Bone marrow (tissue), 2 donors: ENCODE data around the gene SLC2A3.
"Not testable (repeated sequence)": the region's sequence is repeated elsewhere in the genome, so short reads cannot be mapped to it uniquely, and the experiment has no call there.

ENCODE experiments used
- DNase-seq, 2 donors: peaks; one replicate each; lab custom pipeline; 2025; lab: John Stamatoyannopoulos, UW

Gene SLC2A3

GRCh38 chr12:7935590-7936581 lies at the start of gene SLC2A3:
SLC2A3 (minus strand) TSS chr12:7936187; CDS start chr12:7936034, 153 bp downstream.
- peak; percentile 45 to 82 for DNase-seq

- DNase-seq = no peak
Measured at GRCh38 chr12:7984900-7985299, 48.9 kb upstream of the SLC2A3 start.

- not testable (repeated sequence) for DNase-seq
Measured at GRCh38 chr12:7983460-7983859, 47.5 kb upstream of the SLC2A3 start.

- DNase-seq = not testable (repeated sequence)
Measured at GRCh38 chr12:7983019-7983418, 47.0 kb upstream of the SLC2A3 start.

- DNase-seq = not testable (repeated sequence)
Measured at GRCh38 chr12:7982332-7982735, 46.3 kb upstream of the SLC2A3 start.

- DNase-seq = no peak
Measured at GRCh38 chr12:7981446-7981845, 45.5 kb upstream of the SLC2A3 start.

- DNase-seq = not testable (repeated sequence)
Measured at GRCh38 chr12:7977351-7978124, 41.6 kb upstream of the SLC2A3 start.

GRCh38 chr12:7973457-7973825 lies 37.5 kb upstream of the SLC2A3 start:
- no peak for DNase-seq

- DNase-seq = no peak
Measured at GRCh38 chr12:7972734-7973456, 36.9 kb upstream of the SLC2A3 start.

GRCh38 chr12:7972269-7972668 lies 36.3 kb upstream of the SLC2A3 start:
- not testable (repeated sequence) for DNase-seq

- DNase-seq = not testable (repeated sequence)
Measured at GRCh38 chr12:7971765-7972164, 35.8 kb upstream of the SLC2A3 start.

- DNase-seq = peak; percentile 50 to 77
Measured at GRCh38 chr12:7970475-7971252, 34.7 kb upstream of the SLC2A3 start.

GRCh38 chr12:7966563-7966962 lies 30.6 kb upstream of the SLC2A3 start:
- peak in 1 of 2 donors; percentile 9 for DNase-seq

- DNase-seq = not testable (repeated sequence)
Measured at GRCh38 chr12:7964669-7965068, 28.7 kb upstream of the SLC2A3 start.

GRCh38 chr12:7961395-7962178 lies 25.6 kb upstream of the SLC2A3 start:
- DNase-seq = no peak

- DNase-seq = peak; percentile 2 to 48
Measured at GRCh38 chr12:7959701-7960121, 23.7 kb upstream of the SLC2A3 start.

GRCh38 chr12:7959278-7959677 lies 23.3 kb upstream of the SLC2A3 start:
- no peak for DNase-seq

- DNase-seq = not testable (repeated sequence)
Measured at GRCh38 chr12:7954877-7955276, 18.9 kb upstream of the SLC2A3 start.

- DNase-seq = not testable (repeated sequence)
Measured at GRCh38 chr12:7954418-7954817, 18.4 kb upstream of the SLC2A3 start.

- not testable (repeated sequence) for DNase-seq
Measured at GRCh38 chr12:7953912-7954311, 17.9 kb upstream of the SLC2A3 start.
